Gastrocnemius medialis (tissue), 4 donors: ENCODE results near the gene COL6A1. TPM values are rescaled to one million over a fixed set of nuclear protein-coding genes. Genes with fewer than 3 reads are reported as not detected.

Experiments used
- ATAC-seq, 2 donors: fragments of 150-250 bp; one replicate each; pipeline ENCODE4 v1.9.1; 2016
- DNase-seq, 2 donors: peaks; one replicate each; pipeline ENCODE4 v3.0.0-alpha.2; 2019
- H3K27ac ChIP-seq, 4 donors: fragments of 200-600 bp; sonication (generic); 1 replicate in 1 of 4; 2 replicates in 3 of 4; pipeline ENCODE4 v1.5.1; 2016 to 2018; ENCODE audit warnings: mild to moderate bottlenecking in 2 of 4, moderate library complexity in 1 of 4
- H3K27me3 ChIP-seq, 3 donors: fragments of 200-600 bp; sonication (generic) in 2 of 3; 1 replicate in 1 of 3; 2 replicates in 2 of 3; pipeline versions ENCODE4 v1.5.1 to v1.6.0; 2016 to 2019; ENCODE audit warnings: mild to moderate bottlenecking in 1 of 3, moderate library complexity in 1 of 3
- H3K36me3 ChIP-seq, 2 donors: fragments of 200-600 bp; sonication (generic) in 1 of 2; one replicate each; pipeline ENCODE4 v1.5.1; 2017 to 2018
- H3K4me1 ChIP-seq, 2 donors: fragments of 200-600 bp; sonication (generic) in 1 of 2; one replicate each; pipeline ENCODE4 v1.5.1; 2016 to 2017; ENCODE audit warnings: mild to moderate bottlenecking in 2 of 2
- H3K4me3 ChIP-seq, 4 donors: fragments of 200-600 bp; sonication (generic) in 3 of 4; 1 replicate in 1 of 4; 2 replicates in 3 of 4; pipeline ENCODE4 v1.5.1; 2016 to 2019; ENCODE audit warnings: mild to moderate bottlenecking in 2 of 4
- H3K9me3 ChIP-seq, 3 donors: fragments of 200-600 bp; sonication (generic) in 2 of 3; 1 replicate in 1 of 3; 2 replicates in 2 of 3; pipeline ENCODE4 v1.5.1; 2016 to 2019
- CTCF ChIP-seq, 5 experiments: fragments of 450-650 bp in 3 of 5; fragments of 200-600 bp in 2 of 5; sonication (generic) in 2 of 5; IDR thresholded peaks in 4 of 5; conservative IDR thresholded peaks in 1 of 5; 1 replicate in 4 of 5; 2 replicates in 1 of 5; pipeline ENCODE4 v1.5.1; 2016 to 2019; ENCODE audit warnings: antibody characterized with exemption in 5 of 5, mild to moderate bottlenecking in 3 of 5, moderate library complexity in 3 of 5
- POLR2A ChIP-seq, 2 donors: fragments of 450-650 bp; IDR thresholded peaks; one replicate each; pipeline ENCODE4 v1.6.1; 2017; ENCODE audit warnings: antibody characterized with exemption in 2 of 2, mild to moderate bottlenecking in 2 of 2, moderate library complexity in 2 of 2
- in situ Hi-C, 4 donors: fragments of 200-750 bp; cut with MboI; loops; one replicate each; pipeline versions ENCODE4 v1.15.0 to v1.8.0; 2017; ENCODE audit warnings: low sequenced_read_pairs in 4 of 4
- intact Hi-C: fragments of 100-400 bp; cut with DNase I; formaldehyde crosslinking; loops from one replicate; pipeline ENCODE4 v1.15.1; 2023; ENCODE audit warnings: low total_unique reads
- total RNA-seq, 4 donors: library from RNA; depleted of rRNA; stranded (reverse); fragments of >200 nt; gene quantifications; one replicate each; pipeline versions ENCODE4 v1.1.0 to v1.2.3, GENCODE V29; 2016

Gene COL6A1
- total RNA-seq, 4 donors from 2014 or later, result 50.5 to 97.8 (median 73.3) TPM

GRCh38 chr21:45935628-45936027 is 45.9 kb upstream of the COL6A1 start:
- in situ Hi-C loops, result no loop called here
- intact Hi-C loops, result no loop called here
- TF ChIP-seq POLR2A (IDR thresholded peaks at IDR 0.05), result no peak
- TF ChIP-seq CTCF (IDR thresholded peaks at IDR 0.05 in 4 of 5, conservative IDR thresholded peaks at IDR 0.05 in 1 of 5), result no peak
- Histone ChIP-seq H3K4me3 (no peak overlapping the region), H3K27ac (no peak overlapping the region), H3K36me3 (no peaks in the 10 kb centered on the region), H3K4me1 (no peaks in the 10 kb centered on the region), H3K27me3 (no peaks in the 10 kb centered on the region), H3K9me3 (no peaks in the 10 kb centered on the region)
- DNase-seq (no peak), ATAC-seq (no peak)

DNA sequence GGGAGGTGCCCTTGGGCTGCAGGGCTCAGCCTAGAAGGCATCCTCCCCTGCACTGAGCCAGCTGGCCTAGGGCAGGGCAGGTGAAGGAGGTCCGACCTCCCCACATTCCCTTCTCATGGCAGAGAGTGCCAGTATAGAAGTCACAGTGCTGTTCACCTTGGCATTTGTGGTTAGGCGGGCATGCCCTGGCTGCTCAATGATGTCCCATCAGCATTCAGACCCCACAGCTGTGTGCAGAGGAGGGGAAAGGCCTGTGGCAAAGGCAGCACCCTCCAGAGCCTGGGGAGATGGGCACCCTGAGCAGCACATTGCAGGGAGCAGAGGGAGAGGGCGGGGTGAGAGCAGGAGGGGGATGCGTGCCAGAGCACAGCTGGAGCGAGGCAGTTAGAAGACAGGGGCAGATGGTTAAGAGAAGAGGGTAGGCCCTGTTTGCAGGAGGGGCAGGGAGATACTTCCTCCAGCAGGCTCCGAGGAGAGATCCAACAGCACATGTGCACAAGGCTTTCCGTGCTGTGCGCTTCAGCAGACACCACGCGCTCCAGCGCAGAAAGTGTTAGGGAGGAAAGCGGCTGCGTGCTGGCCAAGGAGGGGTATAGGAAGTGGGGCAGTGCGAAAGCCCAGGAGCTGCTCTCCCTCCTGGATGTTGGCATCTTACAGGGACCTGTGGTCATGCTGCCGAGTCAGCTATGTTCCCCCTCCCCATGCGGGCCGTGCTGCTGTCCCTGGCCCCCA is 43.7 kb upstream of the COL6A1 start:
- no peak for TF ChIP-seq CTCF (IDR thresholded peaks at IDR 0.05 in 4 of 5, conservative IDR thresholded peaks at IDR 0.05 in 1 of 5)
- TF ChIP-seq POLR2A (IDR thresholded peaks at IDR 0.05), result no peak
- Histone ChIP-seq H3K27ac (no peak overlapping the region), H3K27me3 (no peaks in the 10 kb centered on the region), H3K4me3 (no peak overlapping the region), H3K9me3 (no peaks in the 10 kb centered on the region), H3K36me3 (no peaks in the 10 kb centered on the region), H3K4me1 (no peaks in the 10 kb centered on the region)
- in situ Hi-C loops (no loop called here), intact Hi-C loops (no loop called here)
- ATAC-seq, result no peak
- DNase-seq, result no peak

GRCh38 chr21:45938453-45938755 is 43.2 kb upstream of the COL6A1 start:
- intact Hi-C loops (no loop called here), in situ Hi-C loops (no loop called here)
- H3K9me3 ChIP-seq, result no peaks in the 10 kb centered on the region
- H3K4me1 ChIP-seq, result no peaks in the 10 kb centered on the region
- no peaks in the 10 kb centered on the region for H3K27me3 ChIP-seq
- no peak for DNase-seq
- ATAC-seq, result no peak
- H3K4me3 ChIP-seq, result no peak overlapping the region
- H3K36me3 ChIP-seq, result no peaks in the 10 kb centered on the region
- no peak overlapping the region for H3K27ac ChIP-seq
- no peak for TF ChIP-seq POLR2A (IDR thresholded peaks at IDR 0.05)
- TF ChIP-seq CTCF (IDR thresholded peaks at IDR 0.05 in 4 of 5, conservative IDR thresholded peaks at IDR 0.05 in 1 of 5), result no peak

DNA sequence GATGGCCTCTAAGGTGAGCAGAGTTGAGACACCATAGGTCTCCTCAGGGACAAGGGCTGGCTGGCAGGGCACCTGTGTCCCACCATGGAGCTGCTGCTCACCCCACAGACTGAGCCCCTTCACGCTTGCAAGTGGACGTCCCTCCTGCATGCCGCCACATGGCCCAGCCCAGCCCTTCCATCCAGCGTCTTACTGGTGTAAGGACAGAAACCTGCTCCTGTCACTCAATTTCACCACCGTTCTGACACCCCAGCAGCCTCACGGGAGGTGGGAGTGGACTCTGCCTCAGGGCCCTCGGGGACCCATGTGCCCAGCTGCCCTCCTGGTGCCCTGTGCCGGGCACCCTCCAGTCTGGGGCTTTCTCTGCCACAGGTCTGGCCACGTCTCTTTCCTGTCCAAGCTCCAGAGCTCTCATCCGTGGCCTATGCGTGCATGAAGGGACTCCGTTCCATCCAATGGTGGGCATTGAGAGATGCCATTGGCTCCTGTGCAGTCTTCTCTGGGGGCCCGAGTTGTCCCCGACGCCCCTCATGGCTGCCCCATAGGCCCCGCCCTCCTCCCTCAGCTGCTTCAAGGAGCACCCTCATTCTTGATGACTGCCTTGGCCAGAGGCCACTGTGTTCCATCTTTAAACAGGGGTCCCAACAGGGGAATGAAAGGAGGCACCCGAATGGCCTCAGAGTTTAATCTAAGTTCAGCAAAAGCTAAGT is 42.6 kb upstream of the COL6A1 start:
- in situ Hi-C loops (no loop called here), intact Hi-C loops (no loop called here)
- Histone ChIP-seq H3K27me3 (no peaks in the 10 kb centered on the region), H3K4me1 (no peaks in the 10 kb centered on the region), H3K9me3 (no peaks in the 10 kb centered on the region), H3K27ac (no peak overlapping the region), H3K4me3 (no peak overlapping the region), H3K36me3 (no peaks in the 10 kb centered on the region)
- no peak for TF ChIP-seq CTCF (IDR thresholded peaks at IDR 0.05 in 4 of 5, conservative IDR thresholded peaks at IDR 0.05 in 1 of 5)
- no peak for TF ChIP-seq POLR2A (IDR thresholded peaks at IDR 0.05)
- no peak for ATAC-seq
- no peak for DNase-seq
